H9 (cell line): ENCODE results near the gene PMAIP1. TPM values are rescaled to one million over a fixed set of nuclear protein-coding genes. Genes with fewer than 3 reads are reported as not detected.

Experiments
- DNase-seq: peaks from one replicate; pipeline ENCODE4 v3.0.0-alpha.2; 2017
- H2AFZ ChIP-seq: one replicate; pipeline ENCODE4 v1.6.1; 2013; ENCODE audit warnings: mild to moderate bottlenecking, low read length, control low read depth, moderate library complexity
- H2AK5ac ChIP-seq: 2 replicates; pipeline ENCODE4 v1.6.1; 2013; ENCODE audit warnings: low read length, control low read depth, mixed read lengths; ENCODE audit not compliant: insufficient read length
- H2BK120ac ChIP-seq: one replicate; pipeline ENCODE4 v1.6.1; 2013; ENCODE audit warnings: low read depth, mild to moderate bottlenecking, low read length, control low read depth, inconsistent platforms; ENCODE audit not compliant: poor library complexity, severe bottlenecking
- H2BK12ac ChIP-seq: 2 replicates; pipeline ENCODE4 v1.6.1; 2013; ENCODE audit warnings: low read length, control low read depth, mixed read lengths, low read depth; ENCODE audit not compliant: insufficient read length
- H2BK15ac ChIP-seq: 2 replicates; pipeline ENCODE4 v1.6.1; 2013; ENCODE audit warnings: low read depth, low read length, control low read depth
- H2BK20ac ChIP-seq: one replicate; pipeline ENCODE4 v1.6.1; 2013; ENCODE audit warnings: low read depth, mild to moderate bottlenecking, low read length, control low read depth, inconsistent platforms; ENCODE audit not compliant: poor library complexity, severe bottlenecking
- H2BK5ac ChIP-seq: 2 replicates; pipeline ENCODE4 v1.6.1; 2013; ENCODE audit warnings: low read length, control low read depth, mixed read lengths; ENCODE audit not compliant: insufficient read length
- H3K14ac ChIP-seq: 2 replicates; pipeline ENCODE4 v1.6.1; 2013; ENCODE audit warnings: low read length, control low read depth; ENCODE audit not compliant: insufficient read depth
- H3K18ac ChIP-seq: 2 replicates; pipeline ENCODE4 v1.6.1; 2013; ENCODE audit warnings: low read depth, mild to moderate bottlenecking, mixed read lengths, low read length, control low read depth; ENCODE audit not compliant: insufficient read length
- H3K23ac ChIP-seq: 2 replicates; pipeline ENCODE4 v1.6.1; 2013; ENCODE audit warnings: low read length, control low read depth, mixed read lengths, low read depth; ENCODE audit not compliant: insufficient read length
- H3K23me2 ChIP-seq: 2 replicates; pipeline ENCODE4 v1.6.1; 2013; ENCODE audit warnings: low read depth, mild to moderate bottlenecking, mixed read lengths, low read length, control low read depth; ENCODE audit not compliant: insufficient read length, poor library complexity, severe bottlenecking
- H3K27ac ChIP-seq: 2 replicates; pipeline ENCODE4 v1.5.1; 2013; ENCODE audit warnings: low read length, control low read depth, mixed read lengths, low read depth; ENCODE audit not compliant: insufficient read length
- H3K27me3 ChIP-seq: 2 replicates; pipeline ENCODE4 v1.6.1; 2013; ENCODE audit warnings: low read length, control low read depth, inconsistent platforms; ENCODE audit not compliant: insufficient read depth
- H3K4ac ChIP-seq: 2 replicates; pipeline ENCODE4 v1.6.1; 2013; ENCODE audit warnings: low read depth, mild to moderate bottlenecking, control low read depth, inconsistent platforms, low read length, moderate library complexity
- H3K4me1 ChIP-seq: 2 replicates; pipeline ENCODE4 v1.6.1; 2013; ENCODE audit warnings: low read length, control low read depth, inconsistent platforms; ENCODE audit not compliant: insufficient read depth
- H3K4me2 ChIP-seq: 2 replicates; pipeline ENCODE4 v1.6.1; 2013; ENCODE audit warnings: low read length, control low read depth, mixed read lengths; ENCODE audit not compliant: insufficient read length, insufficient read depth
- H3K56ac ChIP-seq: 2 replicates; pipeline ENCODE4 v1.6.1; 2013; ENCODE audit warnings: low read depth, mild to moderate bottlenecking, mixed read lengths, low read length, control low read depth; ENCODE audit not compliant: insufficient read length
- H3K79me1 ChIP-seq: 2 replicates; pipeline ENCODE4 v1.6.1; 2013; ENCODE audit warnings: low read depth, mild to moderate bottlenecking, moderate library complexity, low read length, control low read depth, inconsistent platforms; ENCODE audit not compliant: insufficient read depth, poor library complexity, severe bottlenecking
- H3K79me2 ChIP-seq: 2 replicates; pipeline ENCODE4 v1.6.1; 2013; ENCODE audit warnings: low read length, control low read depth, inconsistent platforms; ENCODE audit not compliant: insufficient read depth
- H3K9ac ChIP-seq: 2 replicates; pipeline ENCODE4 v1.6.1; 2013; ENCODE audit warnings: low read length, control low read depth, mixed read lengths; ENCODE audit not compliant: insufficient read length; ENCODE audit errors: extremely low read depth
- H3K9me3 ChIP-seq: one replicate; pipeline ENCODE4 v1.6.1; 2013; ENCODE audit warnings: low read depth, low read length, inconsistent platforms; ENCODE audit not compliant: control insufficient read depth
- H3T11ph ChIP-seq: one replicate; pipeline ENCODE4 v1.6.1; 2013; ENCODE audit warnings: mild to moderate bottlenecking, low read length, control low read depth, inconsistent platforms
- H4K20me1 ChIP-seq: one replicate; pipeline ENCODE4 v1.6.1; 2013; ENCODE audit not compliant: control insufficient read depth, insufficient read length, insufficient read depth
- H4K5ac ChIP-seq: 2 replicates; pipeline ENCODE4 v1.6.1; 2013; ENCODE audit warnings: low read depth, mild to moderate bottlenecking, mixed read lengths, low read length, control low read depth; ENCODE audit not compliant: insufficient read length
- H4K8ac ChIP-seq: replicated peaks from 2 replicates; pipeline ENCODE4 v1.6.1; 2013; ENCODE audit warnings: low read length, control low read depth, mixed read lengths, low read depth; ENCODE audit not compliant: insufficient read length
- H4K91ac ChIP-seq: 2 replicates; pipeline ENCODE4 v1.6.1; 2013; ENCODE audit warnings: low read depth, mild to moderate bottlenecking, moderate library complexity, mixed read lengths, low read length, control low read depth; ENCODE audit not compliant: insufficient read length
- H3K27ac Mint-ChIP-seq, 3 experiments: 2 replicates in 2 of 3; 3 replicates in 1 of 3; pipeline ENCODE4 v1.8.0; 2020 to 2021; ENCODE audit warnings: mixed read lengths in 3 of 3, mild to moderate bottlenecking in 1 of 3, moderate library complexity in 1 of 3
- H3K27me3 Mint-ChIP-seq: 2 replicates; pipeline ENCODE4 v1.8.0; 2021; ENCODE audit warnings: low read depth, mild to moderate bottlenecking, moderate library complexity, mixed read lengths
- H3K36me3 Mint-ChIP-seq, 3 experiments: 2 replicates in 2 of 3; 3 replicates in 1 of 3; pipeline ENCODE4 v1.8.0; 2020 to 2021; ENCODE audit warnings: low read depth in 3 of 3, mixed read lengths in 3 of 3; ENCODE audit not compliant: insufficient read depth in 1 of 3
- H3K4me1 Mint-ChIP-seq, 2 experiments: 2 replicates each; pipeline ENCODE4 v1.8.0; 2020; ENCODE audit warnings: mixed read lengths in 2 of 2
- H3K4me3 Mint-ChIP-seq, 2 experiments: 2 replicates in 1 of 2; 3 replicates in 1 of 2; pipeline ENCODE4 v1.8.0; 2020 to 2021; ENCODE audit warnings: mild to moderate bottlenecking in 2 of 2, mixed read lengths in 2 of 2, moderate library complexity in 1 of 2
- H3K9me3 Mint-ChIP-seq, 2 experiments: 2 replicates in 1 of 2; 3 replicates in 1 of 2; pipeline ENCODE4 v1.8.0; 2020; ENCODE audit warnings: mild to moderate bottlenecking in 2 of 2, mixed read lengths in 2 of 2, moderate library complexity in 1 of 2
- CTCF ChIP-seq: fragments of 200-600 bp; sonication (generic); conservative IDR thresholded peaks from 3 replicates; pipeline ENCODE4 v1.8.0; 2021; ENCODE audit warnings: antibody characterized with exemption, mild to moderate bottlenecking
- WGBS: extraction: QIAGEN DNeasy Blood & Tissue Kit; methylation state at CpG from one replicate; pipeline ENCODE4 v1.1.7; 2013; ENCODE audit warnings: missing lambda C conversion rate, low lambda C conversion rate, mixed read lengths; ENCODE audit not compliant: insufficient read length; ENCODE audit errors: extremely low coverage; 5-methylcytosine and 5-hydroxymethylcytosine counted together
- total RNA-seq: library from RNA; stranded (reverse); gene quantifications from 2 replicates; pipeline ENCODE4 v1.2.1, GENCODE V29; 2021

PMAIP1 gene
- total RNA-seq, 1 experiment from 2014 or later, result 152 TPM

GRCh38 chr18:59865241-59865986 is 34.4 kb upstream of the PMAIP1 start:
- no peak for DNase-seq
- Histone ChIP-seq H3K18ac (peak overlapping the region; percentile 51), H4K91ac (peak overlapping the region; percentile 98), H3K56ac (peak overlapping the region; percentile 12), H3K79me2 (no peaks in the 10 kb centered on the region), H2BK12ac (peak overlapping the region; percentile 100), H3K23me2 (no peaks in the 10 kb centered on the region), H4K5ac (peak overlapping the region; percentile 91), H3K27ac (peak overlapping the region; percentile 99), H3K79me1 (no peaks in the 10 kb centered on the region), H2BK5ac (peak overlapping the region; percentile 69), H2AFZ (no peak overlapping the region), H4K8ac (peak overlapping the region; percentile 82), H3T11ph (peak overlapping the region; percentile 83), H2BK20ac (peak overlapping the region; percentile 97), H2AK5ac (peak overlapping the region; percentile 76), H2BK15ac (no peak overlapping the region), H3K23ac (peak overlapping the region; percentile 23), H3K27me3 (no peaks in the 10 kb centered on the region), H4K20me1 (no peaks in the 10 kb centered on the region), H3K14ac (peak overlapping the region; percentile 91), H3K9ac (no peak overlapping the region), H3K4me1 (peaks cover 18% of the 10 kb centered on the region; the same call in 1 of the 2 replicates), H3K4me2 (no peak overlapping the region), H2BK120ac (peak overlapping the region; percentile 85), H3K9me3 (no peaks in the 10 kb centered on the region), H3K4ac (peak overlapping the region; percentile 88)
- no peak for TF ChIP-seq CTCF
- Mint-ChIP-seq H3K4me1 (peaks cover 46 to 48% of the 10 kb centered on the region in 2 experiments), H3K9me3 (no peaks in the 10 kb centered on the region; a peak in 1 of 5 replicates), H3K36me3 (no peaks in the 10 kb centered on the region), H3K27me3 (no peaks in the 10 kb centered on the region), H3K27ac (peak overlapping the region; percentile 89 to 100 (median 99)), H3K4me3 (no peak overlapping the region)
- no CpG with 5 or more reads among the region's 6 CpGs for WGBS
